Kidney epithelial cell (primary cell): ENCODE measurements around the gene SND1. TPM values are rescaled to one million over a fixed set of nuclear protein-coding genes. Genes with fewer than 3 reads are reported as not detected.

Experiments used
- DNase-seq: peaks from one replicate; pipeline ENCODE4 v3.0.0-alpha.2; 2010; ENCODE audit warnings: low read depth
- H3K27me3 ChIP-seq: 2 replicates; pipeline ENCODE4 v1.6.0; 2011; ENCODE audit warnings: low read length; ENCODE audit not compliant: control insufficient read depth, insufficient read depth
- H3K36me3 ChIP-seq: 2 replicates; pipeline ENCODE4 v1.5.1; 2011; ENCODE audit warnings: low read length; ENCODE audit not compliant: control insufficient read depth, insufficient read depth
- H3K4me3 ChIP-seq: 2 replicates; pipeline ENCODE4 v1.5.1; 2011; ENCODE audit warnings: low read depth, mild to moderate bottlenecking, control low read depth, low read length
- CTCF ChIP-seq: IDR thresholded peaks from 2 replicates; pipeline ENCODE4 v1.5.1; 2011; ENCODE audit warnings: mild to moderate bottlenecking, moderate library complexity, low read length, control low read depth, inconsistent platforms; ENCODE audit not compliant: insufficient read depth, poor library complexity, severe bottlenecking
- total RNA-seq: library from RNA; depleted of rRNA; stranded (reverse); fragments of >200 nt; gene quantifications from 2 replicates; pipeline ENCODE4 v1.2.3, GENCODE V29; 2015

The SND1 gene
- total RNA-seq, 1 donor from 2014 or later = 257 TPM

- Histone ChIP-seq H3K27me3 (no peaks in the 10 kb centered on the region), H3K36me3 (no peaks in the 10 kb centered on the region), H3K4me3 (no peak overlapping the region)
- no peak for DNase-seq
- no peak for TF ChIP-seq CTCF
These were observed 393.8 kb downstream of the SND1 start for GRCh38 chr7:128045766-128046165.

- Histone ChIP-seq H3K27me3 (no peaks in the 10 kb centered on the region), H3K4me3 (no peak overlapping the region), H3K36me3 (no peaks in the 10 kb centered on the region)
- TF ChIP-seq CTCF = no peak
- no peak for DNase-seq
These were observed 400.4 kb downstream of the SND1 start for GRCh38 chr7:128052404-128052803.

GRCh38 chr7:128053023-128053422 lies 401.0 kb downstream of the SND1 start:
- no peak for TF ChIP-seq CTCF
- no peak overlapping the region for H3K4me3 ChIP-seq
- no peaks in the 10 kb centered on the region for H3K36me3 ChIP-seq
- H3K27me3 ChIP-seq = no peaks in the 10 kb centered on the region
- DNase-seq = no peak

GRCh38 chr7:128053991-128054390 lies 402.0 kb downstream of the SND1 start:
- H3K4me3 ChIP-seq = no peak overlapping the region
- DNase-seq = no peak
- no peak for TF ChIP-seq CTCF
- no peaks in the 10 kb centered on the region for H3K36me3 ChIP-seq
- no peaks in the 10 kb centered on the region for H3K27me3 ChIP-seq

GRCh38 chr7:128054511-128054910 lies 402.5 kb downstream of the SND1 start:
- H3K27me3 ChIP-seq = no peaks in the 10 kb centered on the region
- H3K36me3 ChIP-seq = no peaks in the 10 kb centered on the region
- no peak for TF ChIP-seq CTCF
- H3K4me3 ChIP-seq = no peak overlapping the region
- DNase-seq = no peak

- no peak for DNase-seq
- TF ChIP-seq CTCF = no peak
- Histone ChIP-seq H3K36me3 (no peaks in the 10 kb centered on the region), H3K27me3 (no peaks in the 10 kb centered on the region), H3K4me3 (no peak overlapping the region)
These were observed 403.6 kb downstream of the SND1 start for GRCh38 chr7:128055637-128056036.
